ENCODE measurements around the gene TDRD7.

The TDRD7 gene, protein sequence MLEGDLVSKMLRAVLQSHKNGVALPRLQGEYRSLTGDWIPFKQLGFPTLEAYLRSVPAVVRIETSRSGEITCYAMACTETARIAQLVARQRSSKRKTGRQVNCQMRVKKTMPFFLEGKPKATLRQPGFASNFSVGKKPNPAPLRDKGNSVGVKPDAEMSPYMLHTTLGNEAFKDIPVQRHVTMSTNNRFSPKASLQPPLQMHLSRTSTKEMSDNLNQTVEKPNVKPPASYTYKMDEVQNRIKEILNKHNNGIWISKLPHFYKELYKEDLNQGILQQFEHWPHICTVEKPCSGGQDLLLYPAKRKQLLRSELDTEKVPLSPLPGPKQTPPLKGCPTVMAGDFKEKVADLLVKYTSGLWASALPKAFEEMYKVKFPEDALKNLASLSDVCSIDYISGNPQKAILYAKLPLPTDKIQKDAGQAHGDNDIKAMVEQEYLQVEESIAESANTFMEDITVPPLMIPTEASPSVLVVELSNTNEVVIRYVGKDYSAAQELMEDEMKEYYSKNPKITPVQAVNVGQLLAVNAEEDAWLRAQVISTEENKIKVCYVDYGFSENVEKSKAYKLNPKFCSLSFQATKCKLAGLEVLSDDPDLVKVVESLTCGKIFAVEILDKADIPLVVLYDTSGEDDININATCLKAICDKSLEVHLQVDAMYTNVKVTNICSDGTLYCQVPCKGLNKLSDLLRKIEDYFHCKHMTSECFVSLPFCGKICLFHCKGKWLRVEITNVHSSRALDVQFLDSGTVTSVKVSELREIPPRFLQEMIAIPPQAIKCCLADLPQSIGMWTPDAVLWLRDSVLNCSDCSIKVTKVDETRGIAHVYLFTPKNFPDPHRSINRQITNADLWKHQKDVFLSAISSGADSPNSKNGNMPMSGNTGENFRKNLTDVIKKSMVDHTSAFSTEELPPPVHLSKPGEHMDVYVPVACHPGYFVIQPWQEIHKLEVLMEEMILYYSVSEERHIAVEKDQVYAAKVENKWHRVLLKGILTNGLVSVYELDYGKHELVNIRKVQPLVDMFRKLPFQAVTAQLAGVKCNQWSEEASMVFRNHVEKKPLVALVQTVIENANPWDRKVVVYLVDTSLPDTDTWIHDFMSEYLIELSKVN

DNA sequence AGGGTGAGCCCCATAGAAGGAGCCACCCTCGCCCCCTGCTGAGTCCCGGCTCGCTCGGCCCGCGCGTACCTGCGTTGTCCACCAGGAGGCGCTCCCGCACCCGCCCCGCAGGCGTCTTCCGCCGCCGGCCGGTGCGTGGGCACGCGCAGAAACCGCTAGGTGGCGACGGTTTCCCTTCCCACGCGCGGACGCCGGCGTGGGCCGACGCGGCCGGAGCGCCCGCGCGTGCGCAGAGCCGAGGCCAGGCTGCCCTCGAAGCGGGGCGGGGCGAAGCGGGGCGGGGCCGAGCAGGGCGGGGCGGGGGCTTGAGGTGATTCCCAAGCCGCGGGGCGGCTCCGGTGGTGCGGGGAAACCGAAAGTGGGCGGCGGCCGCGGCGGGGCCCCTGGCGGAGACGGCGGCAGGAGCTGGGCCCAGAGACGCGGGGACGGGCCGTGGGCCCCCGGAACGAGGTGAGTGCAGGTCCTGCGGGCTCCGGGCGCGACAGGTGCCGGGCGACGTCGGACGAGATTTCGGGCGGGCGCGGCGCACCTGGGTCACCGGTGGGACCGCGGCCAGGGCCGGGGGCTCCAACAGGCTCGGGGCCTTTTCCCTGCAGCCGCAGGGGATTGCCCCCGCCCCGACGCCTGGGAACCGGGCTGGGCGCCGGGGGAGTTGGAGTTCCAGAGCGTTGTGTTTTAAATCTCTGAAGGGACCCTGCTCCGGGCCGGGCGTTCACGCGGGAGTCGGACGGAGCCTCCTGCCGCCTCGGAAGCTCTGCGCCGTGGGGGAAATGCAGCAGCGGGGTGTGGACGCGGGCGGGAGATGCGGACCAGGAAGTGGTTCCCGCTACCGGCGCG lies at the start of gene TDRD7:
Gene TDRD7, plus strand, starts transcription at position 308 of the 837 bp plus-strand sequence. CDS start 16,370 bp downstream, outside the sequence.
- peak; percentile 88 for DNase-seq

DNA sequence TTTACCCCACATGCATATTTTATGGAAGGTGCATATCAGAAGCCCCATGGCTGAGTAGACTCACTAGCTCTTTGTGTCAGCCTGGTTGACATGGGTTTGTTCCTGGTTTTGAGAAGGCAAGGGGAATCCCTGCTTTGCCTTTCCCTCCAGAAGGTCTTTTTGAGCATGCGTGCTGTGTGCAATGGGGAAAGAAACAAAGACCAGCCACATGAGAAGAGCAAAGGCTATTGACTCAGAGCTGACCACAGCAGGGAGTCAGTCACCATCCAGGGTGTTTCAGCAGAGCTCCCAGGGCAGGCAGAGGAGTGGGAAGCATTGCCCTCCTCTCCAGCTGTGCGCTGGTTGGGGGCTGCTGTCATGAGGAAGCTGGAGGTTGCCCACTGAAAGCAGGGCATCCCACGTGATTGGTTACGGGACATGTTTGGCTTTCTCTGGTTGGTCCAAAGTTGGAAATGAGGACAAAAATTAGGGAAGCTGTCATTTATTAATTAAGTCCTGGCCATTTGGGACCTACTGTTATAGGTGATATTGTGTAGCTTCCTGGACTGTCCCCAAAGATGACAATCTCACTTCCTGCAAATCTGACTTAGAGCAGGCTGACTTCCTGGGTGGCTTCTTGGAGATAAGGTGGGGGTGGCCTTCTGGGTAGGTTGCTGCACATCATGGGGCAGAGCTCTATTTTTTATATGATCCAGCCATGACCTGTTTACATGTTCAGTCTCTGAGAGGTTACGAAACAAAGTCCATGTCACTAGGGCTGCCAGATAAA lies 48.9 kb upstream of the TDRD7 start:
- DNase-seq: no peak

DNA sequence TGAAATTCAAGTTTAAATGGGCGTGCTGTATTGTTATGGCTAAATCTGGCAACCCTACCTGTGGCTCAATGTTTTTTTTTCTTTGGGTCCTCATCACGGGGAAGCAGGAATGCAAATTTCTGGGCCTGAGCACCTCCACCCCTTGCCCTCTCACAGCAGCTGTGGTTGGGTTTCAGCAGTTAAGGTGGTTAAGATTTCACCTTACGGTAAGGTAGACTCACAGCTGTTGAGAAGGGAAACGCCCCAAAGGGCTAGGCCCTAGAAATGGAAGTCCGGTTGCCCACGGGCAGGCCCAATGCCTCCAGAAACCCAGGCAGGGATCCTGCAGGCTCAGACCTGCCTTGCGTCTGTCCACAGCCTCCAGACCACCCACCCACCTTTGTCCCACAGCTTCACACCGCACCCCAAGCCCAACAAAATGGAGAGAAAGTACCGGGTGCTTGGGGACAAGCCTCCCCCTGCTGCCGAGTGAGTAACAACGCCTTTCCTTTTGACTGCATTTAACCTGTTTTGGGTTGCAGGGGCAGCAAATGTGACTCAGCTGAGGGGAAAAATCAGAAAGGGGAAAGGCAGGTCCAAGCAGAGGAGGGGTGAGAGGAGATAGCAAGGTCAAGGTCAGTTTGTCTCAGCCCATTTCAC lies 48.1 kb upstream of the TDRD7 start:
- no peak for DNase-seq

DNA sequence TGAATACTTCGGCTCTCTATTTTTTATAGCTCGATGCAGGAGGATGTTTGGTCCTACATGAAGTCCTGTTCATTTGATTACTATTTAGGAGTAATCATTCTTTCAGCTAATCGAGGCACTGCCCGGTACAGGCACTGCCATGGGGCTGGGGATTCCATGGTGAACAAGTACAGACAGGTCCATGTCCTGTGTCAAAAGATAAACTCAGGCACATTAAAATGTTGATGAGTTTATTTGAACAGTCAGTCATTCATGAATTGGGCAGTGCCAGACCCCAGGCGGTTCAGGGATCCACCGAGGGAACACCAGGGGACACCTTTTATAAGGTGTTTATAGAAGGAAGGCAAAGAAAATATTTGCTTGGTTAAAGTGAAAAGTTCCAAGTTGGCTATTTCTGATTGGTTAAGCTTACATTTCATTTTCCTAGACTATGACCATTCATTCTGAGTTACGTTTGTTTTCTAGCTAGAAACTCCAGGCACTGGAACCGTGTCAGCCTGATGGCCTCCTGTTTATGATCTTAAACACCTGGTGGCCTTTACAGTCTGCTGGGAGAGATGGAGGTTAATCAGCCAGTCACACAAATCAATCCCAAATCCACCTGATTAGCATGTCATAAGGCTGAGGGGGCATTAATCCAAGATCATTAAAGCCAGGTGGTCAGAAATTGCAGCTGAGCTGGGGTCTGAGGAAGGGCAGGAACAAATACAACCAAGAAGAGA lies 47.0 kb upstream of the TDRD7 start:
- no peak for DNase-seq

DNA sequence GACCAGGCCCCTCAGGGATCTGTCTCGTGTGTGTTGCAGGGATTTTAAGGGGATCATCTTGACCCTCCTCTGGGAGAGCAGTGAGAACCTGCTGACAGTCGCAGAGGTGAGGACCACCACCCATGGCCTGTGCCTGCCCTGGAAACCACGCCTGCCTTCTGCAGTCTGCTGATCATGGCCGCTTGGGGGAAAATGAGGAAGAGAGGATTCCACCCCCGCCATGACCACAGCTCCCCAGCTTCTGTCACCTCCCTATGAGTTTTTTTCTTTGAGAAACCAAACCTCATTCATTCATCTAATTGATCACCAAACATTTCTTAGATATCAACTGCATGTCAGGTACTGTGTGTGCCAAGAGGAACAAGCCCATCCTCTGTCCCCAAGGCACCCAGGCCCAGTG lies 46.3 kb upstream of the TDRD7 start:
- DNase-seq: no peak

DNA sequence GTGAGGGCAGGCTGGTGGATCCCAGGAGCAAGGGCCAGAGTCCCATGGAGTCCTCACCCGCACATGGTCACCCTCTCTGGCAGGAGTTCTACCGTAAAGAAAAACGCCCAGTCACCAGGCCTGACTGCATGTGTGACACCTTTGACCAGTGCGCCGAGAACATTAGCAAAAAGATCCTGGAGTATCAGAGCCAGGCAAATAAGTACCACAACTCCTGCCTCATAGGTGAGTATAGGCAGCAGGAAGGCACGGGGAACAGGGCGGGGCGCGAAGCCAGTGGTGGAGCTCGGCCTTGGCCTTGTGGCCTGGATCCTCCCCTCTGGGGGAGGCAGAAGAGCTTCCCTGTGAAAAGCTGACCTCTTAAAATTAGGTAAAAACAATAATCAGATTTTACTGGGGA lies 45.4 kb upstream of the TDRD7 start:
- no peak for DNase-seq

DNA sequence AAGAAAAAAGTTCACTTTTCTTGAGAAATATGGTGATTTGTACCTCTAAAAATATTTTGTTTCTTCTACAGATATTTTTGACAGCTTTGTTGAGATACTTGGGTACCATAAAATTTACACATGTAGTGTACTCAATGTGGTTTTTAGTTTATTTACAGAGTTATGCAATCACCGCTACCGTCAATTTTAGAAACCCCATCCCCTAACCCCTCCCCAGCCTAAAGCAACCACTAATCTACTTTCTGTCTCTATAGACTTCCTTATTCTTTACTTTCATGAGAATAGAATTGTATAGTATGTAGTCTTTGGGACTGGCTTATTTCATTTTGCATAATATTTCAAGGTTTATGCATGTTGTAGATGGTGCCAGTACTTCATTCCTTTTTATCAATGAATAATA lies 45.0 kb upstream of the TDRD7 start:
- no peak for DNase-seq

DNA sequence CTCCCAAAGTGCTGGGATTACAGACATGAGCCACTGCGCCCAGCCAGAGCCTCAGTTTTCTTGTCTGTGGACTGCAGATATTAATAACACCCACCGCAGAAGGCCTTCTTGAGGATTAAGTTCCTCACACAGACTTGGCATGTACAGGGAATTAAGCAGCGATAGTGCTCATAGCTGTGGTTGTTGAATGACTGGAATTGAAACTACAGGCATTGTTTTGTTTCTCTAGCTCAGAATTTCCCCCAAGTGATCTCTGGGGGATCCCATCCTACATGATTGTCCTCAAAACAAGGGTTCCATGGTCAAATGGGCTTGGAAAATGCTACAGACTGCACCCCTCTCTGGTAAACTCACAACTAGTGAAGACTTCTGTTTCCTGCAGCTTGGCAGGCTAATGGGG lies 44.2 kb upstream of the TDRD7 start:
- no peak for DNase-seq

DNA sequence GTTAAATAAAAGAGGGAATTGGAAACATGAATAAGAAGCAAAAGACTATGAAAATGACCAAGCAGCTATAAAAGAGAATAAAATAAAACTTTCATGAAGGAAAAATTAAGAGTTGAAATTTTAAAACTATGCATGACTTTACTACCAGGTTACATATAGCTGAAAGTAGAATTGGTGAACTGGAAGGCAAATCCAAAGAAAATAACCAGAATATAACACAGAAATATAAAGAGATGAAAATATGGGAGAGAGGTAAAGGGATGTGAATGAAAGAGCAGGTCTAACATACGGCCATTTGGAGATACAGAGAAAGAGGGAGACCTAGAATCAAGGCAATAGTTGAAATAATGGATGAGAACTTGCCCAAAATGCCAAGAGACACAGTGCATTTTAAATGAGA lies 42.9 kb upstream of the TDRD7 start:
- no peak for DNase-seq

DNA sequence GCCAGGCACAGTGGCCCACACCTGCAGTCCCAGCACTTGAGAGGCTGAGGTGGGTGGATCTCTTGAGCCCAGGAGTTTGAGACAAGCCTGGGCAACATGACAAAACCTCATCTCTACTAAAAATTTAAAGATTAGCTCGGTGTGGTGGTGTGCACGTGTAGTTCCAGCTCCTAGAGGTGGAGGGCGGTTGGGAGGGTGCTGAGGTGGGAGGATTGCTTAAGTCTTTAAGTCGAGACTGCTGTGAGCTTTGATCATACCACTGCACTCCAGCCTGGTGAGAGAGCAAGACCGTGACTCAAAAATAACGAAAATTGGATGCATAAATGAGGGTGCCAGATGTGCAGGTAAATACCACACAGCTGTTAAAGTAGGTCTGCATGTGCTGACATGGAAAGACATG lies 39.3 kb upstream of the TDRD7 start:
- DNase-seq: no peak

DNA sequence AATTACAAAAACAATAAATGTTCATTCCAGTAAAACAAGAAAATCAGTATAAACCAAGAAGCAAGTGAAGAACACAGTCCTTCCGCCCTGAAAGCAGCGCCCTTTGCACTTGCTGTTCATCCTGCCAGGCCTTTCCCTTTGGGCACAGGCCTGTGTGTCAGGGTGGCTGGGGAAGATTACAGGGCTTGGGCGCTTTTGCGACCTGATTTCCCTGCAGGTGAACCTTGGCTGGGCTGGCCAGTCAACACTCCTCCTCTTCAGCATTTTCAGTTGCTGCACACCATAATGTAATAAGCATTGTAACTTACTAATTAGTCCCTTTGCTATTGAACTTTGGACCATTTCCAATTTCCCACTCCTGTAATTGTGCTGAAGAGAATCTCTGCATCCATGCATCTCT lies 38.6 kb upstream of the TDRD7 start:
- DNase-seq: no peak

DNA sequence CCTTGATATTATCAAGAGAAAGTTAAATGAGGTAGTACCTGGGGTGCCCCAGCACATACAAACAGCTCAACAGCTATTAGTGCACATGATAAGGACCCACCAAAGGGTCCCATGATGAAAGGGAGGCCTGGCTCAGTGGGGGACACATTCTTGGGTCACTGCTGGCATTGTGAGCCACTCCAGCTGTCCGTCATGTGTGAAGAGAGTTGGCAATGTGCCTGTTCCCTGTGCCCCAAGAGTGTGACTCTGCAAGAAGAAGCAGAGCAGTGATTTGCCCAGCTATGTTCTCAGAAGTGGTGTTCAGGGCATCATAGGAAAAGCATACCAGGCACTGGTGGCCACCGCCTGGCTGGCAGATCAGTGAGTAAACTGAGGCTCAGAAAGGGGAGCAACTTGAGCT lies 37.1 kb upstream of the TDRD7 start:
- DNase-seq: no peak

DNA sequence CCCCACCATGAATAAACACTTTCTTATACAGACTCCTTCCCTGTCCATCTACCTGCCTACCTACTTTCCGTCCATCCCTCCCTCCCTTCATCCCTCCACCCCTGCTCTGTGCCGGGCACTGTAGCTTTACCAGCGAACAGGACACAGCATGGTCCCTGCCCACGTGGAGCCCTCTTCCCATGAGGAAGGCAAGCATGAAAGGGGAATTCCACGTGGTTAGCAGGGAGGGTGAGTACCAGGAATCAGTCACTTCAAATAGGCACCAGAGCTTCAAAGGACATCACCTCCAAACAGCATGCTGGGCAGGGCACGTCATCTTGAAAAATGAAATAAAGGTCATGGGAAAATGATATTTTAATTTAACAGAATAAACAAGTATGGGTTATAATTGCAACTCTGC lies 35.0 kb upstream of the TDRD7 start:
- no peak for DNase-seq

DNA sequence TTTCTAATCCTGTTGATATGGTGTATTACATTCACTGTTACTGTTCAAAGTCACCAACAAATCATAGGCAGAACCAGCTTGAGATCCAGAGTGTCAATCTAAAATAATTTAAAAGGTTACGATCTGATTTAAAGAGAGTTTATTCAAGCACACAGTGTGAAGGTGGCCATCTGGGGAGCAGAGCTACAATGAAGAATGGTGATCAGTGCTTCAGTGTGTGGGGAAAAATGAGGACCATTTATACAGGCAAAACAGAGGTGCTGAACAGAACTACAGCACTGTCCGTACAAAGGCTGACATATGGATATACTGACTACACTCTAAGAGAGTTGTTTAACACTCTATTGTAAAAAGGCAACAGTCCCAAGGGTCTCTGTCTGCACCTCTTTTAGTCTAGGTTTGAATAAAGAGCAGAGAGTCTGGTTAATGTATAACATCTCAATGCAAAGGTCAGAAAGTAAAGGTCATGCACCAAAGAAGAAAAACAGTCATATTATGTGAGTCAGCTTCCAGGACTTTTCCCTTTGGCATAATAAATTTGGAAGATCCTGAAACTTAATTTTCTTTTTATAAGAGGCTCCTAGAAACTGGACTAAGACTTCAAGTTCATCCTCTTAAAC lies 29.7 kb upstream of the TDRD7 start:
- no peak for DNase-seq

DNA sequence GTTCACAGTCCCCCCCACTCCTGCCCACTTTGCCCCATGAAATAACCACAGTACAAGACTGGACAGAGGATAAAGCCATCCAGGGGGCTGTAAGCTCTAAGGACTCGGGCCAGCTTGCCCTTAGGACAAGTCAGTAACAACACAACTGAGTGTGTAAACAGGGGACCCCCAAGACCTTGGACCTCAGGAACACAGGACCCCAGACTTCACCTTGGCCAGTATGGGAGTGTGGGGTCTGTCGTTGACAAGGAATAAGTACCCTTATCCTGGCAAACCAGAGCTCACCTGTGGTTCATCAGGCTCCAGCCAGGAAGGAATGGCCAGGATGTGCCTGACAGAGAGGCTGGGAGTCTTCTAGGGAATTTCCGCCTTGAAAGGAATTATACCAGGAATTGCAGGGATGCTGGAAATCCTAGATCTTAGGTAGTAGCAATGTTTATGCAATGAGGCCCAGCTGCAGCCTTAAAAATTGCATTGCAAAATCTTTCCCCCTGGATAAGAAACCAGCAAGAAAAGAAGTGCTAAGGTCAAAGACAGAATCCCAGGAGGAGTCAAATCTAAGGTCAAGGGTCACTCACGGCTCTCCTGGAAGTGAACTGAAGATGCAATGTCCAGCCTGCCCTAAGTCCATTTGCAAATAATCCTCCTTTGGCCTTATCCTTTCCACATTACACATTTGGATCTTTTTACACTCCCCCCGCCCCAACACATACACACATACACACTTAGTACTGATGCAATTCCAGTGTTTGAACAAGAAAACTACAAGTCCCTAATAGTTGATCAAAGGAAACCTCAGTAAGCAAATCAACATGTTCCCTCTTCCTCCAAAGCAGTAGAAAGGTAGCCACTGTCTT lies 27.3 kb upstream of the TDRD7 start:
- DNase-seq: no peak

DNA sequence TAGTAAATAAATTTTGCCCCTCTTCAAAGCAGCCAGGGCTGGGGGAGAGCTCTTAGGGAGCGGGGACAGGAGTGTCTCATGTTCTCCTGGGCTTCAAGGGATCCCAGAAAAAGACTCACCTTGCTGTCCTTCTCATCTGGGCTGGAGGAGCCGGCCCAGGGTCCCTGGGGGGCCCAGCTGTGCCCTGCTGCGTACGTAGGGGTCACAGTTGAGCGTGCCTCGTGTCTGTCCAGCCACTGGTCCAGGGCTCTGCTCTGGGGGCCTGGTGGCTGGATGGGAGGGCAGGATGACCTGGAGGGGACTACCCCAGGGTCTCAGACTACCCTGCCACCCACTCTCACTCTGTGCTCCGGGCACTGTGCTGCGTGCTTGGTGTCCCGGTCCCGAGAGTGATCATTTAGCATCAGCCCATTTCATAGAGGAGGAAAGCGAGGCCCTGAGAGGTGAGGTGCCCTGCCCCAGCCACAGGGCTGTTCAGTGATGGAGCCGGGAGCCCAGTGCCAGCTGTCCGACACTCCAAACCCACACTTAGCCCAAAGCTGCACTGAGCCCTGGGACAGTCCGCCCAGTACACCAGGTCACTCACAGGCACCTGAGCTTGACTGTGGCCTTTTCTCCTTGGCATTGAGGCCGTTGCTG lies 26.2 kb upstream of the TDRD7 start:
- DNase-seq: no peak

DNA sequence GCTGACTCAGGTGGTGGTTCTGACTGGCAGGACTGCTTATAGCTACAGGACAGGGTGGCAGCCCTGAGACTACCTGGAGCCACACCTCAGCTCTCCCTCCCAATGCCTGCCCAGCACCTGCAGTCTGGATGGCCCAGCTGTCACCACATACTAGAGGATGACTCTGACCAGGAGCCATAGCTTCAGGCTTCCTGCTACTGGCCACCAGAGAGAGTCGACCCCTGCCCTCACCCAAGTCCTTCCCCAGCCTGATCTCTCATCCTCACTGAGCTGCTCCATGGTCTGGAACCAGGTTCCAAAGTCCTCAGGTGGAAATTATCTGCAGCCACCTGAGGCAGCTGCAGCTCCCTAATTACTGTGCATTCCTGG lies 25.6 kb upstream of the TDRD7 start:
- no peak for DNase-seq

DNA sequence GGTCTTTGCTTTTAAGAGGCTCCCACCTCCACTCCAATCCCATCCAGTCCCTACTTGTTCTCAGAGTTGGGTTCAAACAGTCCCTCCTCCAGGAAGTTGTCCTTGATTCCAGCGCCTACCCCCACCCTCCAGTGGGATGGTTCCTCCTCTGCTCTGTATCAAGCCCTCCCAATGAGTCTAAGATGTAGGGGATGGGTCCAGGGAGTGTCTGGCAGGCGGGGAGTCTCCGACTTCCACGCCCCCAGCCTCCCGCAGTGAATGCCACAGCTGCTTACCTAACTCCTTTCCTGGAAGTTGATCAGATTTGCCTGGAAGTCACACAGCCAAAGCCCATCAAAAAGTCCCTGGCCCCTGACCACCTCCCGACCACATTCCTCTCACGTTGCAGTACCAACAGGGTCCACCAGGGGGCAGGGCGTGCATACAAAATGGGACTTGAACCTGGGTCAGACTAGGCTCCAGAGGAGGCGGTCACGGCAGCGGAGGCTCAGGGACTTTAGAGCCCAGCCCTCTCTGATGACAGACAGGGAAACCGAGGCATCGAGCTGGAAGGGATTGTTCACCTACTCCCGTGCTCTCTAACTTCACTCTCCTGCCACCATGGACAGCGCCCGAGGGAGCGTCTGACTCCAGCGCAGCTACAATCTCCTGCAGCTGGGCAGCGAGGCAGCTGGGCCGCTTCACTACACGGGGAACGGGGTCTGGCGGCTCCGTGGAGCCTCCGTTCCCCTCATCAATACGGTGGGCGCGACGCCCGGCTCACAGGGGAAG lies 25.0 kb upstream of the TDRD7 start:
- DNase-seq: peak; percentile 80
